ENCODE data around the gene SELENOW.

- TF ChIP-seq CTCF (IDR thresholded peaks at IDR 0.05; ENCODE audit: extremely low read depth in 1 of 2, insufficient read depth in 1 of 2, low read depth in 1 of 2, low read length in 2 of 2): no peak
- no peak for TF ChIP-seq JUN (IDR thresholded peaks at IDR 0.05; ENCODE audit: borderline replicate concordance, insufficient read depth, insufficient read length, low read depth)
- TF ChIP-seq POLR2AphosphoS5 (IDR thresholded peaks at IDR 0.05; ENCODE audit: insufficient read depth, low read depth, low read length): no peak
- no peak for TF ChIP-seq POLR2A (IDR thresholded peaks at IDR 0.05; ENCODE audit: low read depth, low read length)
- no peak for TF ChIP-seq EZH2 (IDR thresholded peaks at IDR 0.05; ENCODE audit: borderline replicate concordance, low read depth, low read length, severe bottlenecking)
These were observed 23.3 kb upstream of the SELENOW start for GRCh38 chr19:47755065-47755761.

Measured in endothelial cell of umbilical vein (primary cell).